Raji (cell line): ENCODE measurements around the gene CRYBA4.

Experiments used
- POLR2A ChIP-seq: IDR thresholded peaks from 2 replicates; pipeline ENCODE4 v1.6.1; 2011; ENCODE audit warnings: low read depth, low read length, control low read depth; ENCODE audit not compliant: insufficient read depth

CRYBA4 gene

DNA sequence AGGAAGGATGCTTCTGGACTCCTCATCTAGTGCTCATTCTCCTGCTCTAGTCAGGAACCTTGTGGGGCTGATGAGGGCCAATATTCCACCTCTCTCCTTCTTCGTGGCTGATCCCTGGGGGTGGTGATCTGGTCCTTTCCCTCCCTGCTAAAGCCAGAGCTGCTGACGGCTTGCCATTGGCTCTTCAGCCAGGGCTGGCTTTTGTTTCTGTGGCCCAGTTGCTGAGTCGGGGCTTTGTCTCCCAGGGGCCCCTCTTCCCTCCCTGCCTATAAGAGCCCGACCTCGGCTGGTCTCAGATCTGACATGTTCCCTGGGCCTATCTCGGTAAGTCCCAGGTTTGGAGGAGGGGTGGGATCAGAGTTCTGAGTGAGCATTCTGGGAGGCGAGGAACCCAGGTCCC, at the start of gene CRYBA4:
CRYBA4 (plus strand) TSS at position 301 of the 400 bp plus-strand sequence. CDS start 634 bp downstream, outside the sequence.
- no peak for TF ChIP-seq POLR2A

- no peak for TF ChIP-seq POLR2A
These were observed 48.6 kb upstream of the CRYBA4 start for GRCh38 chr22:26573026-26573662.

GRCh38 chr22:26574001-26574723, 47.6 kb upstream of the CRYBA4 start:
- no peak for TF ChIP-seq POLR2A

GRCh38 chr22:26576026-26576680, 45.6 kb upstream of the CRYBA4 start:
- no peak for TF ChIP-seq POLR2A

DNA sequence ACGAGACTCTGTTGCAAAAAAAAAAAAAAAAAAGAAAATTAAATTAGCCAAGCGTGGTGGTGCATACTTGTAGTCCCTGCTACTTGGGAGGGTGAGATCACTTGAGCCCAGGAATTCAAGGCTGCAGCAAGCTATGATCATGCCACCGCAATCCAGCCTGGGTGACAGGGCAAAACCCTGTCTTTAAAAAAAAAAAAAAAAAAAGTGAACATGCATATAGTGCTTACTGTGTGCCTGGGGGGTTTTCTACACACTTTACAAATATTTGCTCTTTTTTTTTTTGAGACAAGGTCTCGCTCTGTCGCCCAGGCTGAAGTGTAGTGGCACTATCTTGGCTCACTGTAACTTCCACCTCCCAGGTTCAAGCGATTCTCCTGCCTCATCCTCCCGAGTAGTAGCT, 44.7 kb upstream of the CRYBA4 start:
- TF ChIP-seq POLR2A: no peak

- TF ChIP-seq POLR2A: 0 out of 2 replicates have a peak, but pooled peaks have one; percentile 19
These were observed 42.4 kb upstream of the CRYBA4 start for GRCh38 chr22:26579331-26579886.

GRCh38 chr22:26580240-26580962, 41.4 kb upstream of the CRYBA4 start:
- no peak for TF ChIP-seq POLR2A

DNA sequence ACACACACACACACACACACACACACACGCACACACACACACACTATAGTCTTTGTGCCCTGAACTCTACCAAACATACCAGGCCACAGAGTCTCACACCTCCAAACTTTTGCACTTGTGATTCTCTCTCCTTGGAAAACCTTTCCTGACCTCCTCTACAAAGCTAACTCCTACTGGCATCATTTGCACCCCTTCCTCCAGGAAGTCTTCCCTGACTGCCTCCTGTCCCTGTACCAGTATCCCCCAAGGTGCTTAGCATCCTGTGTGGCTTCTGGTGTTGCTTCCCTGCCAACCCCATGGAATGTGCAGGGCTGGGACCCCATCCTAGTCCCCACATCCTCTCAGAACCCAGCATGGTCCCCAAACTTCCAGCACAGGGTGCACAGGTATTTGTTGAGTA, 40.7 kb upstream of the CRYBA4 start:
- no peak for TF ChIP-seq POLR2A

GRCh38 chr22:26581633-26582168, 40.1 kb upstream of the CRYBA4 start:
- TF ChIP-seq POLR2A: no peak

DNA sequence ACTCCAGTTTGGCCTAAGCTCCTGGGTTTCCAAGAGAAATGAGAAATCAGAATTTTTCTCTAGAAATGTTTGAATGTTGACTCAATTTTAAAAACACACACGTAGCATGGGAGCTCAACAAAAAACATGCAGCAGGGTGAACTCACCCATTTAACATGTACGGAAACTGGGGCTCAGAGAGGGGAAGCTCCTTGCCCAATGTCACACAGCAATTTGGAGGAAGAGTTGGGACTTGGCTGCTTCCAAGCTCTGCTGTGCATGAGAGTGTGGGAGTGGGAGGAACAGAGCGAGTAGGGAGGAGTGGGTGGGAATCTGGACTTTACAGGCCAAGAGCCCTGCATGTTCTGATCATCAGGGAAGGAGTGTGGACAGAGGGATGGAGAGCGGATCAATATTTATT, 37.8 kb upstream of the CRYBA4 start:
- no peak for TF ChIP-seq POLR2A

DNA sequence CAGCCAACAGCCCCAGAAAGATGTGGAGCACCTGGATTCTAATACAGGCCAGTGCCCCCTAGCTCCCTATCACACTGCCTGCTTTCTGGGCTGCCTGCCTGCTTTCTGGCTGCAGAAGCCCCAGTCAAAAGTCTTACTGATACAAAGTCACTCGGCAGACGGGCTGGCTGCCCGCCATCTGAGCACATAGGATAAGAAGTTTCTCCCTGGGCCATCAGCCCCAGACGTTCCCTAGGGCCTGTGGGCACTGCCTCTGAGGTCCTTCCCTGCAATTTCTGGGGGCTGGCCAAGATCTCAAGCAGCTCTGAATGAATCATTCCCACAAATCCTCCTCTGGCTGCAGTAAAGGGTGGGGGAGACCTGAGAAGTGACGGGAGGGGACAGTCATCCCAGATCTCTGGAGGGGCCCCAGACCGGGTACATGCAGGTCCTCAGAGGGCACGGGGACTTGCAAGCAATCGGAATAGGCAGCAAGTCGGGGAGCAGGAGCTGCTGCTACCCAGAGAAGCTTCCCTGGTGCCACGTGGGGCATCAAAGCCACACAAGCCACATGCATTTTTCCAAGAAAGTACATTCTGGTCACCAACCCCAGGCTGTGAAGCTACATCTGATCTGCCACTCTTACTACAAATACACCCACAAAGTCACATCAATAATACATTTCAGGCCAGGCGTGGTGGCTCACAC, 36.5 kb upstream of the CRYBA4 start:
- TF ChIP-seq POLR2A: no peak

- no peak for TF ChIP-seq POLR2A
These were observed 35.0 kb upstream of the CRYBA4 start for GRCh38 chr22:26586556-26587325.

DNA sequence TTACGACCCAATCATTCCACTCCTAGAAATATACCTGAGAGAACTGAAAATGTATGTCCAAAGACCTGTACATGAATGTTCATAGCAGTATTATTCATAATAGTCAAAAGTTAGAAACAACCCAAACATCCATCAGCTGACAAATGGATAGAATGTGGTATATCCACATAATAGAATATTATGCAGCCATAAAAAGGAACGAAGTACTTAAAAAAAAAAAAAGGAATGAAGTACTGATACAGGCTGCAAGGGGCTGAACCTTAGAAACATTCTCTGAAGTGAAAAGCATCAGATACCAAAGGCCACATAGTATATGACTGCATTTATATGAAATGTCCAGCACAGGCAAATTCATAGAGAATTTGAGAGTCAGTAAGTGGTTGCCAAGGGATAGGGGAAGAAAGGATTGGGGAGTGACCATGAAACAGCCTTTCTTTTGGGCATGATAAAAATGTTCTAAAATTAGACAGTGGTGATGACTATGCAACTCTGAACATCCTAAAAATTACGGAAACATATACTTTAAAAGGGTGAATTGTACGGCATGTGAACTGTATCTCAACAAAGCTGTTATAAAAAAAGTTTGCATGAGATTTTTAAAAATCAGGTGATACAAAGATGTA, 33.7 kb upstream of the CRYBA4 start:
- TF ChIP-seq POLR2A: no peak

DNA sequence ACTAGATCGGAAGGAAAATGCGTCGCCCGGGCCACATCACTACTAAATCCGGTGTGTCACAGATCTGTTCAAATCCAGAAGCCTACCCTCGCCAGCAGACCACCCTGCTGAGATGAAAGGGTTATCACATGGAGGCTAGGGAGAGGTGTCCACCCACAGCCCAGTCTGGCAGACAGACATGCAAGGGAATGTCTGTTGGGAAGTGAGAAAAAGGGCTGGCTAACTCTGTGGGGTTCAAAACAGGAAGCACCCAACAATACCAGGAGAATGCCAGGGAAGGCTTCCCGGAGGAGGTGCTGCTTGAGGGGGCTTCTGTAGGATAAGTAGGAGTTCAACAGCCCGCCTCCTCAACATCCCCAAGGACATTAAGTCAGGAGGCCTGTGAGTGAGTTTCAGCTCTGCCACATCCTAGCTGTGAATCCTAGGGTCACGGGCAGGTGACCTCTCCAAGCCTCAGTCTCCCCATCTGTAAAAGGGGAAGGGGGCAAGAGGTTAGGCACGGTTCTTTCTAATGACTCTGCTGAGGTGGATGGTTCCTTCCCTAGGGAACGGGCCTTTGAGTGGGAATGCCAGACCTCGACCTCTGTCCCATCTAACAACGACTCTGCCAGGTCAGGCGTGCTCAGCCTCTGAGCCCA, 32.9 kb upstream of the CRYBA4 start:
- TF ChIP-seq POLR2A: no peak
